ENCODE results near the gene AZIN2. TPM values are rescaled to one million over a fixed set of nuclear protein-coding genes. Genes with fewer than 3 reads are reported as not detected.

AZIN2 gene
- total and polyA plus RNA-seq, 2 of the 13 experiments (the other 11 are each of a cell fraction or from before 2014, with no cell fraction given) = 1.7 to 3.5 TPM

DNA sequence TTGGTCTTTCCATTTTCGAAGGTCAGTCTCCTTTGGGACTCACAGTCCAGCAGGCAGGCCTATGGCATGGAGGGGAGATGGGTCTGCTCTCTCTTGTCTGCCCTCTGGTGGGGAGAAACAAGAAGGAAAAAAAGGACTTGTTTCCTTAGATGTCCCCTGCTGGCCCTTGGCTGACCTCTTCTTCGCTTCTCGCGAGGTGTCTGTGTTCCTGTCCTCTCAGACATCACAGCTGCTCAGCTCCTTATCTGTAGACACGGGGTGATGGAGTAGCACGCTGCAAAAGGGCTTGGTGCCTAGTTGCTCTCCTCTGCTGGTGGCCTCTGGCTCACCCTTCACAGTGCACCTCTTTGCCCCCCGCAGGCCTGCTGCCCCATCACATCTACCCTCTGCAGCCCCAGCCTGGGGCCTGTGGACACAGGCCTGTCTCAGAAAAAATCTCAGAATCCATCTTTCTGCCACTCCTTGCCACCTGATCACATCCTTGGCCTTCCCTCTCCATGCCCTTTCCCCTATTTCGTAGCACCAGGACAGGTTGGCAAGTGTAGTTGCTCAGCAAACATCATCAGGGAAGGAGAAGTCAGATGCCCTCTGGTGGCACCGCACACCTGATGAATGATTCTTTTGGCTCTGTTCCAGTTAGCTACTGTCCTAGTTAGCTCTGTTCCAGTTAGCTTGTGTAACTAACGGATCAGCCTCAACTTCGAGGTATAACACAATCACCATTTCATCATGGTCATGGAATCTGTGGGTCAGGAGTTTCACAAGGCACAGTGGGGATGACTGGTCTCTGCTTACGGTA lies 25.5 kb upstream of the AZIN2 start (continued):
- 0 out of 2 replicates have a peak, but pooled peaks have one; percentile 15 for TF ChIP-seq ZNF850 (CRISPR knock-in tag; conservative IDR thresholded peaks at IDR 0.05)
- TF ChIP-seq TEAD3 (CRISPR knock-in tag; optimal IDR thresholded peaks at IDR 0.05; ENCODE audit: borderline replicate concordance) = peak; percentile 58
- peak; percentile 83 for TF ChIP-seq CTCF (CRISPR knock-in tag; IDR thresholded peaks at IDR 0.05)
- TF ChIP-seq ZNF331 (CRISPR knock-in tag; IDR thresholded peaks at IDR 0.05) = peak; percentile 50; the same call in 1 of the 2 replicates
- 0 out of 2 replicates have a peak, but pooled peaks have one; percentile 13 for TF ChIP-seq SOX5 (CRISPR knock-in tag; IDR thresholded peaks at IDR 0.05; ENCODE audit: borderline replicate concordance)
- TF ChIP-seq RARA (CRISPR knock-in tag; IDR thresholded peaks at IDR 0.05) = peak; percentile 85
- TF ChIP-seq ZNF121 (CRISPR knock-in tag; IDR thresholded peaks at IDR 0.05) = 0 out of 2 replicates have a peak, but pooled peaks have one; percentile 19
- no peak for TF ChIP-seq ZNF619 (CRISPR knock-in tag; IDR thresholded peaks at IDR 0.05)
- TF ChIP-seq CREB1 (IDR thresholded peaks at IDR 0.05) = no peak
- peak; percentile 49; the same call in 1 of the 2 replicates for TF ChIP-seq CREB1 (CRISPR knock-in tag; IDR thresholded peaks at IDR 0.05)
- TF ChIP-seq ZNF12 (CRISPR knock-in tag; IDR thresholded peaks at IDR 0.05) = peak; percentile 81
- TF ChIP-seq KAT7 (CRISPR knock-in tag; IDR thresholded peaks at IDR 0.05; ENCODE audit: borderline replicate concordance) = no peak
- TF ChIP-seq ZNF430 (CRISPR knock-in tag; IDR thresholded peaks at IDR 0.05) = no peak
- TF ChIP-seq ZBTB7B (CRISPR knock-in tag; IDR thresholded peaks at IDR 0.05) = 0 out of 2 replicates have a peak, but pooled peaks have one; percentile 30
- peak; percentile 60; the same call in 1 of the 2 replicates for TF ChIP-seq ZNF816 (CRISPR knock-in tag; IDR thresholded peaks at IDR 0.05; ENCODE audit: borderline replicate concordance)
- TF ChIP-seq ZFP91 (CRISPR knock-in tag; IDR thresholded peaks at IDR 0.05; ENCODE audit: borderline replicate concordance) = peak; percentile 67; the same call in 1 of the 2 replicates
- 0 out of 2 replicates have a peak, but pooled peaks have one; percentile 14 for TF ChIP-seq MED1 (CRISPR knock-in tag; IDR thresholded peaks at IDR 0.05)
- TF ChIP-seq CEBPB (IDR thresholded peaks at IDR 0.05; ENCODE audit: borderline replicate concordance, low read depth, low read length) = peak; percentile 65; the same call in 1 of the 2 replicates
- no peak for TF ChIP-seq CCAR2 (optimal IDR thresholded peaks at IDR 0.05; ENCODE audit: low read depth, low read length)
- peak; percentile 55 for TF ChIP-seq ZFX (CRISPR knock-in tag; IDR thresholded peaks at IDR 0.05; ENCODE audit: low read depth)
- no peak for TF ChIP-seq ZNF777 (CRISPR knock-in tag; IDR thresholded peaks at IDR 0.05)
- TF ChIP-seq, protein P1, sequence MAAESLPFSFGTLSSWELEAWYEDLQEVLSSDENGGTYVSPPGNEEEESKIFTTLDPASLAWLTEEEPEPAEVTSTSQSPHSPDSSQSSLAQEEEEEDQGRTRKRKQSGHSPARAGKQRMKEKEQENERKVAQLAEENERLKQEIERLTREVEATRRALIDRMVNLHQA (CRISPR knock-in tag; IDR thresholded peaks at IDR 0.05) = no peak
- TF ChIP-seq ZNF552 (CRISPR knock-in tag; IDR thresholded peaks at IDR 0.05; ENCODE audit: borderline replicate concordance) = no peak
- TF ChIP-seq STAG1 (CRISPR knock-in tag; IDR thresholded peaks at IDR 0.05) = peak; percentile 74
- 0 out of 2 replicates have a peak, but pooled peaks have one; percentile 17 for TF ChIP-seq KLF6 (CRISPR knock-in tag; IDR thresholded peaks at IDR 0.05)
- no peak for TF ChIP-seq SIN3A (IDR thresholded peaks at IDR 0.05; ENCODE audit: borderline replicate concordance, low read depth, low read length)
- TF ChIP-seq POLR2A (IDR thresholded peaks at IDR 0.05; ENCODE audit: insufficient read depth in 1 of 2, low read depth in 2 of 2, low read length in 2 of 2) = no peak

All from HepG2 (cell line).